AG09319 (cell line): ENCODE results near the gene LMAN1.

Experiments used
- DNase-seq: peaks from one replicate; pipeline ENCODE4 v3.0.0-alpha.2; 2010; ENCODE audit warnings: low read depth; ENCODE audit errors: extremely low read depth
- TF ChIP-seq, protein P1 (sequence below): IDR thresholded peaks from 2 replicates; pipeline ENCODE4 v1.5.1; 2011; ENCODE audit warnings: low read depth, mild to moderate bottlenecking, inconsistent platforms, low read length, moderate library complexity

The LMAN1 gene

DNA sequence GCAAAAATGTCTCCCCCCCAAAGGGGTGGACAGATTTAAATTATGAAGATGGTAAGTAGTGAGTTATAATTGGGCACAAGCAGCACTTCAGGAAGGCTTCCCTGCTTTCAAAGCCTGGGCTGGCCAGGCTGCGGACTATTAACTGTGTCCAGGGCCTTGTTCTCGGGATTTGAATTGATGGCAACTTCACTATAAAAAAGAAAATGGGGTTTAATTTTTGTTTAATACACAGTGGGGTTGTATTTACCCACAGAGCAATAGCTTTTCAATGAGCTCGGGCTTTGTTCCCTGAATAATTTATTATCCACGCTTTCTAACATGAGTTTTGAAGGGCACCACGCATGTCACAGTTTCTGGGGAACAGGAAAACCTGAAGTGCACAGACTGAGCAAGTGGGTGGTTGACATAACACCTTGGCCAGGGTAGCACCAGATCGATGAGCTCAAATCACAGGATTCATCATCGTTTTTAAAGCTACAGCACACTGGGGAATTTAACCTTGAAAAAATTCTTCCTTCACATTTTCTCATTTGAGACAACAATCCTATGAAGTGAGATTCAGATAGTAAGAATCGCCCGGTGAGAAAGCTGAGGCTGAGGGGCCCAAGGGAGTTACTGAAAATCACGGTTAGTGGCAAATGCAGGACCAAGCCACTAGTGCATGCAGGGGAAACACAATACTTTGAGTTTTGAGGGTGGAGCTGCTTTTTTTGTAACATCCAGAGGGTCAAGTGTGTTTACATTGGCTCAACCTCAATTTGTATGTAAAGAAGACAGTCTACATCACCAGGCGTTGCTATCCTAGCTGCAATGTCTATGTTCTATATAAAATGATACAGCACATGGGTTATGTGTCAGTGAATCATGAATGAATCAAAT, 28.9 kb upstream of the LMAN1 start:
- DNase-seq = no peak
- TF ChIP-seq, protein P1, sequence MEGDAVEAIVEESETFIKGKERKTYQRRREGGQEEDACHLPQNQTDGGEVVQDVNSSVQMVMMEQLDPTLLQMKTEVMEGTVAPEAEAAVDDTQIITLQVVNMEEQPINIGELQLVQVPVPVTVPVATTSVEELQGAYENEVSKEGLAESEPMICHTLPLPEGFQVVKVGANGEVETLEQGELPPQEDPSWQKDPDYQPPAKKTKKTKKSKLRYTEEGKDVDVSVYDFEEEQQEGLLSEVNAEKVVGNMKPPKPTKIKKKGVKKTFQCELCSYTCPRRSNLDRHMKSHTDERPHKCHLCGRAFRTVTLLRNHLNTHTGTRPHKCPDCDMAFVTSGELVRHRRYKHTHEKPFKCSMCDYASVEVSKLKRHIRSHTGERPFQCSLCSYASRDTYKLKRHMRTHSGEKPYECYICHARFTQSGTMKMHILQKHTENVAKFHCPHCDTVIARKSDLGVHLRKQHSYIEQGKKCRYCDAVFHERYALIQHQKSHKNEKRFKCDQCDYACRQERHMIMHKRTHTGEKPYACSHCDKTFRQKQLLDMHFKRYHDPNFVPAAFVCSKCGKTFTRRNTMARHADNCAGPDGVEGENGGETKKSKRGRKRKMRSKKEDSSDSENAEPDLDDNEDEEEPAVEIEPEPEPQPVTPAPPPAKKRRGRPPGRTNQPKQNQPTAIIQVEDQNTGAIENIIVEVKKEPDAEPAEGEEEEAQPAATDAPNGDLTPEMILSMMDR = no peak

- DNase-seq = no peak
These were observed 28.0 kb upstream of the LMAN1 start for GRCh38 chr18:59386909-59387686.

DNA sequence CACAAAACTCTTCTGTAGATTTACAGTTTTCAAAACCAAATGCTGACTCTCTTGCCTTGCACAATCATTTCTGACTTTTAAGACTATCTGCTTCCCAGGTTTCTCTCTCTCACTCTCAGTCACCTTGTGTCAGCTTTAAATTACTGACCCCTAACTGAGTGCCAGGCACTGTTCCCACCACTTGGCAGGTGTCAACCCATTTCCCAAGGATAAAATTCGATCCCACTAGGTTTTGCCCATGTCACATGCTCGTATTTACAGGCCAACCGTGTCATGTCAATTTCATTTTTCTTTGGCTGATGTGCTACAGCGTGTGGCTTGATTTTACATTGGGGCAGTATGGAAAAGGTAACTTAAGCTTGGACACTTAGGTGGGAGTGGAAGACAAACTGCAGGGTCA, 26.1 kb upstream of the LMAN1 start:
- DNase-seq = no peak
- TF ChIP-seq, protein P1 = no peak

More at GRCh38 chr18:59386909-59387686, 28.0 kb upstream of the LMAN1 start:
- TF ChIP-seq, protein P1 = no peak

- TF ChIP-seq, protein P1 = no peak
- DNase-seq = no peak
These were observed 24.8 kb upstream of the LMAN1 start for GRCh38 chr18:59383851-59384250.

DNA sequence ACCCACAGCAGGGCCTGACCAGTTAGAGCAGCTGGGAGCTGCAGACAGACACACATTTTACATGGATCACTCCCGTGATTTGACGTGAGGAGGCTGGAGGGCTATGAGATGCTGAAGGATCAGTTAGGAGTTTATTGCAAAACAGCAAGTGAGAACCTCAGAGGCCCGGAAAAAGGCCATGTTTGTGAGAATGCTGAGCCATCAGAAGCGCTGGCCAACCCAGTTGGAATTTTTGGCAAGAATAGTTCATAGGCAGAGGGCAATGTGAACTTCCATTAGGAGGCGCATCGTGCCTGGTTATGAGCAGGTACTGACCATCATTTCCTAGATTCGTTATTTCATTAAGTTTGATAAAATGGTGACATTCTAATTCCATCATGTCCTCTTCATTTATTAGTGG, 23.3 kb upstream of the LMAN1 start:
- DNase-seq = no peak
- TF ChIP-seq, protein P1 = no peak

DNA sequence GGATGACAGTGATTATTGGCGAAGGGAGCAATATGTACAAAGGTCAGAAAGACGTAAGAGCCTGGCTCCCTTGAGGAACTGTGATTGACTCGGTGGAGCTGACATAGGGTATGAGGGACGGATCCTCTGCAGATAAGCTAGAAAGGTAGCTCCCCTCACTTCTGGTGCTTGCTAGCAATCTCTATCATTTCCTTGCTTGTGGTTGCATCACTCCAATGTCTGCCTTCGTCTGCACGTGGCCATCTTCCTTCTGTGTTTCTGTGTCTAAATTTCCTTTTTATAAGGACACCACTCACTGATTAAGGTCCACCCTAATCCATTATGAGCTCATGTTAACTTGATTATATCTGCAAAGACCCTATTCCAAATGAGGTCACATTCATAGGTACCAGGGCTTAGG, 22.9 kb upstream of the LMAN1 start:
- no peak for DNase-seq
- TF ChIP-seq, protein P1 = no peak

DNA sequence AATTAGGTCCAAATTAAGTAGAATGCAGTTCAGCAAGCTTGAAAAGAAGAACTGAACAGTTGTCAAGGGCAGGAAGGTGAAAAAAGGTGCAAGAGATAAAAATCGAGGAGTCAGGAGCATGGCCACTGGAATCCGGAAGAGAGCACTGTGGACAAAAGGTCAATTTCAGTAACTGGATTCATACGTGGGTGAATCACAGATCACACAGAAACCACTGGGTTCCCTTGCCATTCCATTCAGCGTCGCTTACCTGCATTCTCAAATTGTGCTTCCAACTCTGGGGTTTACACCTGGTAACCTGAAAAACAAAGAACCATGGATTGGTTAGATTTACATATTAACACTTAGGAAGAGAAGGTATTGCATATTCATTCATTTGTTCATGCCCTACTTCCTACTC, 21.6 kb upstream of the LMAN1 start:
- DNase-seq = no peak
- TF ChIP-seq, protein P1 = no peak
